ENCODE data around the gene INMT. TPM values are rescaled to one million over a fixed set of nuclear protein-coding genes. Genes with fewer than 3 reads are reported as not detected.
A peak's percentile ranks its signal among the peaks of the same experiment; 100 is the strongest.

INMT gene
- total and polyA plus RNA-seq, 2 experiments from 2014 or later, result 0.79 to 1.1 TPM

DNA sequence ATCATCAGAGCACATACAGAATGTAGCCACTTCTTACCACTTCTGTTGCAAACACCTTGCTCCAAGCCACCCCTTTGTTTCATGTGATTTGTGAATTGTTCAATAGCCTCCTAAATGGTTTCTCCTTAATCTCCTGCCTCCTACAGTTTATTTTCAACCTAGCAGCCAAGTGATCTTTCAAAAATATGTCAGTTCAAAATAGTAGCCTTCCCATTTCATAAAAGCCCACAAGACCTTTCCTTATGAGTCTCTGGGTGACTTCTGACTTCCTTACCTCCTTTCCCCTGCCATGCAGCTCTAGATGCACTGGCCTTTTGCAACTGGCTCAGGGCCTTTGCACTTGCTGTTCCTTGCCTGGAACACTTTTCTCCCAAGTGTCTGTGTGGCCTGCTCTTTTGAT, 24.1 kb downstream of the INMT start:
- Histone ChIP-seq H4K20me1 (replicated peaks; ENCODE audit: insufficient read depth) (no peaks in the 10 kb centered on the region; the same call in 1 of the 2 replicates), H3K79me2 (replicated peaks; ENCODE audit: insufficient read depth) (no peaks in the 10 kb centered on the region; the same call in 1 of the 2 replicates), H3K27ac (ENCODE audit: low read depth) (no peak overlapping the region), H2AFZ (no peak overlapping the region), H3K4me3 (no peak overlapping the region), H3F3A (replicated peaks; ENCODE audit: low read depth) (no peaks in the 10 kb centered on the region), H3K27me3 (ENCODE audit: insufficient read depth) (no peaks in the 10 kb centered on the region), H3K4me1 (ENCODE audit: insufficient read depth) (no peaks in the 10 kb centered on the region), H3K36me3 (ENCODE audit: insufficient read depth) (no peaks in the 10 kb centered on the region), H3K9me2 (ENCODE audit: insufficient read depth) (no peaks in the 10 kb centered on the region), H3K4me2 (no peak overlapping the region)
- TF ChIP-seq, protein P1, sequence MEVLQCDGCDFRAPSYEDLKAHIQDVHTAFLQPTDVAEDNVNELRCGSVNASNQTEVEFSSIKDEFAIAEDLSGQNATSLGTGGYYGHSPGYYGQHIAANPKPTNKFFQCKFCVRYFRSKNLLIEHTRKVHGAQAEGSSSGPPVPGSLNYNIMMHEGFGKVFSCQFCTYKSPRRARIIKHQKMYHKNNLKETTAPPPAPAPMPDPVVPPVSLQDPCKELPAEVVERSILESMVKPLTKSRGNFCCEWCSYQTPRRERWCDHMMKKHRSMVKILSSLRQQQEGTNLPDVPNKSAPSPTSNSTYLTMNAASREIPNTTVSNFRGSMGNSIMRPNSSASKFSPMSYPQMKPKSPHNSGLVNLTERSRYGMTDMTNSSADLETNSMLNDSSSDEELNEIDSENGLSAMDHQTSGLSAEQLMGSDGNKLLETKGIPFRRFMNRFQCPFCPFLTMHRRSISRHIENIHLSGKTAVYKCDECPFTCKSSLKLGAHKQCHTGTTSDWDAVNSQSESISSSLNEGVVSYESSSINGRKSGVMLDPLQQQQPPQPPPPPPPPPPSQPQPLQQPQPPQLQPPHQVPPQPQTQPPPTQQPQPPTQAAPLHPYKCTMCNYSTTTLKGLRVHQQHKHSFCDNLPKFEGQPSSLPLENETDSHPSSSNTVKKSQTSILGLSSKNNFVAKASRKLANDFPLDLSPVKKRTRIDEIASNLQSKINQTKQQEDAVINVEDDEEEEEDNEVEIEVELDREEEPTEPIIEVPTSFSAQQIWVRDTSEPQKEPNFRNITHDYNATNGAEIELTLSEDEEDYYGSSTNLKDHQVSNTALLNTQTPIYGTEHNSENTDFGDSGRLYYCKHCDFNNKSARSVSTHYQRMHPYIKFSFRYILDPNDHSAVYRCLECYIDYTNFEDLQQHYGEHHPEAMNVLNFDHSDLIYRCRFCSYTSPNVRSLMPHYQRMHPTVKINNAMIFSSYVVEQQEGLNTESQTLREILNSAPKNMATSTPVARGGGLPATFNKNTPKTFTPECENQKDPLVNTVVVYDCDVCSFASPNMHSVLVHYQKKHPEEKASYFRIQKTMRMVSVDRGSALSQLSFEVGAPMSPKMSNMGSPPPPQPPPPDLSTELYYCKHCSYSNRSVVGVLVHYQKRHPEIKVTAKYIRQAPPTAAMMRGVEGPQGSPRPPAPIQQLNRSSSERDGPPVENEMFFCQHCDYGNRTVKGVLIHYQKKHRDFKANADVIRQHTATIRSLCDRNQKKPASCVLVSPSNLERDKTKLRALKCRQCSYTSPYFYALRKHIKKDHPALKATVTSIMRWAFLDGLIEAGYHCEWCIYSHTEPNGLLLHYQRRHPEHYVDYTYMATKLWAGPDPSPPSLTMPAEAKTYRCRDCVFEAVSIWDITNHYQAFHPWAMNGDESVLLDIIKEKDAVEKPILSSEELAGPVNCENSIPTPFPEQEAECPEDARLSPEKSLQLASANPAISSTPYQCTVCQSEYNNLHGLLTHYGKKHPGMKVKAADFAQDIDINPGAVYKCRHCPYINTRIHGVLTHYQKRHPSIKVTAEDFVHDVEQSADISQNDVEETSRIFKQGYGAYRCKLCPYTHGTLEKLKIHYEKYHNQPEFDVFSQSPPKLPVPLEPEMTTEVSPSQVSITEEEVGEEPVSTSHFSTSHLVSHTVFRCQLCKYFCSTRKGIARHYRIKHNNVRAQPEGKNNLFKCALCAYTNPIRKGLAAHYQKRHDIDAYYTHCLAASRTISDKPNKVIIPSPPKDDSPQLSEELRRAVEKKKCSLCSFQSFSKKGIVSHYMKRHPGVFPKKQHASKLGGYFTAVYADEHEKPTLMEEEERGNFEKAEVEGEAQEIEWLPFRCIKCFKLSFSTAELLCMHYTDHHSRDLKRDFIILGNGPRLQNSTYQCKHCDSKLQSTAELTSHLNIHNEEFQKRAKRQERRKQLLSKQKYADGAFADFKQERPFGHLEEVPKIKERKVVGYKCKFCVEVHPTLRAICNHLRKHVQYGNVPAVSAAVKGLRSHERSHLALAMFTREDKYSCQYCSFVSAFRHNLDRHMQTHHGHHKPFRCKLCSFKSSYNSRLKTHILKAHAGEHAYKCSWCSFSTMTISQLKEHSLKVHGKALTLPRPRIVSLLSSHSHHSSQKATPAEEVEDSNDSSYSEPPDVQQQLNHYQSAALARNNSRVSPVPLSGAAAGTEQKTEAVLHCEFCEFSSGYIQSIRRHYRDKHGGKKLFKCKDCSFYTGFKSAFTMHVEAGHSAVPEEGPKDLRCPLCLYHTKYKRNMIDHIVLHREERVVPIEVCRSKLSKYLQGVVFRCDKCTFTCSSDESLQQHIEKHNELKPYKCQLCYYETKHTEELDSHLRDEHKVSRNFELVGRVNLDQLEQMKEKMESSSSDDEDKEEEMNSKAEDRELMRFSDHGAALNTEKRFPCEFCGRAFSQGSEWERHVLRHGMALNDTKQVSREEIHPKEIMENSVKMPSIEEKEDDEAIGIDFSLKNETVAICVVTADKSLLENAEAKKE (CRISPR knock-in tag; IDR thresholded peaks at IDR 0.05), result no peak
- TF ChIP-seq, protein P2, sequence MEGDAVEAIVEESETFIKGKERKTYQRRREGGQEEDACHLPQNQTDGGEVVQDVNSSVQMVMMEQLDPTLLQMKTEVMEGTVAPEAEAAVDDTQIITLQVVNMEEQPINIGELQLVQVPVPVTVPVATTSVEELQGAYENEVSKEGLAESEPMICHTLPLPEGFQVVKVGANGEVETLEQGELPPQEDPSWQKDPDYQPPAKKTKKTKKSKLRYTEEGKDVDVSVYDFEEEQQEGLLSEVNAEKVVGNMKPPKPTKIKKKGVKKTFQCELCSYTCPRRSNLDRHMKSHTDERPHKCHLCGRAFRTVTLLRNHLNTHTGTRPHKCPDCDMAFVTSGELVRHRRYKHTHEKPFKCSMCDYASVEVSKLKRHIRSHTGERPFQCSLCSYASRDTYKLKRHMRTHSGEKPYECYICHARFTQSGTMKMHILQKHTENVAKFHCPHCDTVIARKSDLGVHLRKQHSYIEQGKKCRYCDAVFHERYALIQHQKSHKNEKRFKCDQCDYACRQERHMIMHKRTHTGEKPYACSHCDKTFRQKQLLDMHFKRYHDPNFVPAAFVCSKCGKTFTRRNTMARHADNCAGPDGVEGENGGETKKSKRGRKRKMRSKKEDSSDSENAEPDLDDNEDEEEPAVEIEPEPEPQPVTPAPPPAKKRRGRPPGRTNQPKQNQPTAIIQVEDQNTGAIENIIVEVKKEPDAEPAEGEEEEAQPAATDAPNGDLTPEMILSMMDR (conservative IDR thresholded peaks at IDR 0.05; ENCODE audit: low read depth in 2 of 2), result 0 out of 4 replicates have a peak, but pooled peaks of 1 of the 2 experiments have one; percentile 7
- no peak for TF ChIP-seq JUNB (IDR thresholded peaks at IDR 0.05; ENCODE audit: unreplicated experiment)
- TF ChIP-seq POLR2AphosphoS5 (IDR thresholded peaks at IDR 0.05; ENCODE audit: low read depth), result no peak
- TF ChIP-seq CREB1 (CRISPR knock-in tag; IDR thresholded peaks at IDR 0.05; ENCODE audit: low read depth), result no peak
- TF ChIP-seq NANOG (IDR thresholded peaks at IDR 0.05; ENCODE audit: borderline replicate concordance), result no peak
- TF ChIP-seq STAT1 (IDR thresholded peaks at IDR 0.05; ENCODE audit: unreplicated experiment), result no peak
- no peak for TF ChIP-seq ZNF331 (CRISPR knock-in tag; IDR thresholded peaks at IDR 0.05; ENCODE audit: low read depth)
- no peak for TF ChIP-seq EZH2phosphoT487 (IDR thresholded peaks at IDR 0.05; ENCODE audit: unreplicated experiment)
- no peak overlapping the region for H3K4me3 Mint-ChIP-seq
- no peaks in the 10 kb centered on the region for H3K9me3 Mint-ChIP-seq
- no peak for ATAC-seq
- no peak for DNase-seq (ENCODE audit: low spot score)
- H3K27ac Mint-ChIP-seq, result no peak overlapping the region
- H3K36me3 Mint-ChIP-seq (ENCODE audit: low read depth), result no peaks in the 10 kb centered on the region
- no peaks in the 10 kb centered on the region for H3K27me3 Mint-ChIP-seq (ENCODE audit: insufficient read depth, low read depth, poor library complexity)
- H3K4me1 Mint-ChIP-seq, result peaks cover 4% of the 10 kb centered on the region; the same call in 2 of the 3 replicates

Measured in GM23338 (cell line).